NCI-H2196 treated with DMSO at 0.1 percent for 48 hours (cell line): ENCODE data around the gene TCF12.
"Not testable (repeated sequence)": the region's sequence is repeated elsewhere in the genome, so short reads cannot be mapped to it uniquely, and the experiment has no call there.

ENCODE experiments used
- DNase-seq: peaks from one replicate; lab custom pipeline; 2025; ENCODE audit not compliant: unreplicated experiment; lab: John Stamatoyannopoulos, UW

Gene TCF12

DNA sequence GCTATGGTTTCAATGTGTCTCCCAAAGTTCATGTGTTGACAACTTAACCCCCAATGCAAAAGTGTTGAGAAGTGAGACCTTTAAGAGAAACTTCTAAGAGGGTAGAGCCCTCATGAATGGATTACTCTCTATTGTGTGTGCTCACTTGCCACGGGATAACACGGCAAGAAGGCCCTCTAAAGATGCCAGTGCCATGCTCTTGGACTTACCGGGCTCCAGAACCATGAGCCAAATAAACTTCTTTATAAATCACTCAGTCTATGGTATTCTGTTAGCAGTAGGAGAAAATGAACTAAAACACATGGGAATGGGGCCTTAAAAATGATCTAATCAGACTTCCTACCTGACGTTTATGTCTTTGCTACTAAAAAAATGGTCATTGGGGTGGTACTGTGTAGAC is 2.6 kb upstream of the TCF12 start:
- DNase-seq = no peak

- DNase-seq = no peak
Observed at GRCh38 chr15:56916825-56917477, 1.5 kb upstream of the TCF12 start.

- DNase-seq = no peak
Observed at GRCh38 chr15:56917652-56918045, 795 bp upstream of the TCF12 start.

DNA sequence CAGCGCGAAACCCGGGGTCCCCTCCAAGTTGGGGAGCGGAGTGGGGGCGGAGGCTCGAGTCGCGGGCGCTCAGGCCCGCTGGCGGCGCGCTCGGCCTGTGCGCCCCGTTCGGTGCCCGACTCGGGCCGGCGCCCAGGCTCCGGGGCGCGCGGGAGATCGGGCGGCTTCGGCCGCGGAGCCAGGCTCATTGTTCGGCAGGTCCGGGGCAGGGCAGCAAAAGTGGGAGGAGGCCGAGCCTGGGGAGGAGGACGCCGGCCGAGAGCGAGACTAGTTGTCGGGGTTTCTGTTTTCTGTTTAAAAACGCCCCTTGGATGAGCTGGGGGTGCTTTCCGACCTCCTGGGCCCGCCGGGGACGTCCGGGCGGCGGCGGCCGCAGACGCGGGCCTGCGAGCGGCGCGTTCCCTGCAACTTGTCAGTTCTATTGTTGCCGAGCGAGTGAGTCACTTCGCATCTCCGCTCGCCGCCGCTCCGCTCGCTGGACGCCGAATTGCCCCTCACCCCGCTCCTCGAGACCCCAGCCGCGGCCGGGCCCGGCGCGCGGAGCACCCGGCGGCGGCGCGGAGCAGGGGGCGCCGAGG is 676 bp downstream of the TCF12 start:
- DNase-seq = no peak

DNA sequence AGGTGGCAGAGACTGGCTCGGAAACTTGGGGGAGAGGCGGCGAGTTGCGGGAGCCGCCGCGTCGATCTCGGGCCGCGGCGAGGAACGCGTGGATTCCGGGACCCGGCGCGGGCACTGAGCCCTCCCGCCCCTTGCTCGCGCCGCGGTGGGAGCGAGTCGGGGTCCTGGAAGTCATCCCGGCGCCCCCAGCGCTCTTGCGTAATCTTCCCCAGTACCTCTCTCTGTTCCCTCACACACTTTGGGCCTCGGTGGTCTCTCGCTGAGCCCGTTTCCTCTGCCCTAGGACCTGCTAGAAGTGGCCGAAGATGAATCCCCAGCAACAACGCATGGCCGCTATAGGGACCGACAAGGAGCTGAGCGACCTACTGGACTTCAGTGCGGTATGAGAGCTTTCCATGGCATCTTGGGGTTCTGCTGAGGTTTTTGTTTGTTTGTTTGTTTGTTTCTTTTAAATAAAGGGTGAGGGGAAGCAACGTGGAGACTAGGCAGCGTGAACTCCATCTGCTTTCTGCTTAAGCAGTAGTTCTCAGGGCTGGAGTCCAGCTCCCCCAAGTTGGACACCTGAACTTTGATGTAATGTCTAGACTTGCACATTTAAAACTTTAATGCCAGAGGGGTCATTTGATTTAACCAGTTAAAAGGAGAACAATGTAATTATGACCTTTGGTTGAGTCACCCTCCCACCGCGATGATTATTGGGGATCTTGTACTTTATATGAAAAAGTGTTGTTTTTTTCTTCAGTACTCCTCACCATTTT is 1.3 kb downstream of the TCF12 start:
- DNase-seq = no peak

GRCh38 chr15:56920367-56920627 is 1.9 kb downstream of the TCF12 start:
- DNase-seq = no peak

DNA sequence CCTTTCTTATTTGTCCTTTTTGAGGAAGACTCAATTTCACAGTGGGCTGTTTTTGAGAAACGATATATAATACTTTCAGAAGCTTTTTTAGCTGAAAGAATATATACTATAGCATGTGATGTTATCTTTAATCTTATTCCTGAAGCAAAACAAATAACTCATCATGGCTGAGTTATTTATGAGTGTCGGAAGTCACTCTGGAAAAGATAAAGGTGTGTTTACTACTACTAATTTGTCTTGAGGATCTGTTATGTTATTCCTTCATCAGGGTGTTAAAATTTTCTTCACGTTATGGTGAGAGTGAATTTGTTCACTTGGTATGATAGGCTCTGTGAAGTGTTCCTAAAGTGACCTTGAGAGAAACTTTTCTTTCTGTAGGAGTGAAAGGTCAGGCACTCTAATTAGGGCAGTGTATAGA is 4.7 kb downstream of the TCF12 start:
- DNase-seq = no peak

DNA sequence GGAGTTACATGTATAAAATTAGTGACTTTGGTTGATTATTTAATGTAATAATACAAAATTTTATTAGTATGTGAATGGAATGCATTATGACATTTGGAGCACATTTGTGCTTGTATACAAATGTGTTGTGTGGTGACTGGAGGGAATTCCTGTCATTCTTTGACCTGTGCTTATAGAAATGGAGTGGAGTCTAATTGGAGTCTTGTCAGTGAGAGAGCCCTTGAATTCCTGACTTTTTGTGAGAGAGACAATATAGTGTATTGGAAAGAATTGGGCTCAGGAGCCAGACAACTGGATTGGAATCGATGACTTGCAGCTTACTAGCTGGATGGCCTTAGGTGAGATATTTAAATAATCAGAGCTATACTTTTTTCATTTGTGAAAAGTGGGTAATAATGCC is 9.4 kb downstream of the TCF12 start:
- no peak for DNase-seq

GRCh38 chr15:56929399-56929798 is 11.0 kb downstream of the TCF12 start:
- no peak for DNase-seq

- no peak for DNase-seq
Observed at GRCh38 chr15:56929933-56930332, 11.5 kb downstream of the TCF12 start.

DNA sequence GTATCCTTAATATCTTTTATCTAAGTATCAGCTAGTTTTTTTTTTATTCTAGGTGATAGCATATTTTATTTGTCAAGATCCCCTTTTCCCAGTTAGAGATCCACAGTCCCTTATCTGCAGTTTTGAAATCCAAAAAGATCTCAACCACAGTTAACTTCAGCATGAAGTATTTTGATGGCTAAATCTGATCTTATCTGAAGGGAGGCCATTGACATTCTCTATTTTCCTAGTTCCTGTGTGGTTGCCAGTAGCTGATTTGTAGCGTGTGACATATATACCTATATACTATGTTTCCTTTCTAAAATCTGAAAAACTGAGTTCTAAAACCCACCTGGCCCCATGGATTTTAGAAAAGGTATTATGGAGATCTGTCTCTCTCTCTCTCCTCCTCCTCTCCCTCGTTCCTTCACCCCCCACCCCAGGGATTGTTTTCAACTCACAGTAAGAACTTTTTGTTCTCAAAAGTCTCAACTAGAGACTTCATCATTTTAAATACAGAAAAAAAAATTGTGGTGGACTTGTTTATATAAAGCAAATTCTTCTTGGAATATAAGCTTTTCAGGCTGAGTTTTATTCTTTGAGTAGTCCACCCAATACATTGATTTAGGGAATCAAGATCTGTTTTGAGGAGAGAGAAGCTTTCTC is 12.3 kb downstream of the TCF12 start:
- DNase-seq = no peak

GRCh38 chr15:56931639-56932508 is 13.4 kb downstream of the TCF12 start:
- DNase-seq = no peak

- DNase-seq = not testable (repeated sequence)
Observed at GRCh38 chr15:56932509-56932868, 14.0 kb downstream of the TCF12 start.

- no peak for DNase-seq
Observed at GRCh38 chr15:56933410-56933809, 15.0 kb downstream of the TCF12 start.

GRCh38 chr15:56933811-56934210 is 15.4 kb downstream of the TCF12 start:
- DNase-seq = no peak

DNA sequence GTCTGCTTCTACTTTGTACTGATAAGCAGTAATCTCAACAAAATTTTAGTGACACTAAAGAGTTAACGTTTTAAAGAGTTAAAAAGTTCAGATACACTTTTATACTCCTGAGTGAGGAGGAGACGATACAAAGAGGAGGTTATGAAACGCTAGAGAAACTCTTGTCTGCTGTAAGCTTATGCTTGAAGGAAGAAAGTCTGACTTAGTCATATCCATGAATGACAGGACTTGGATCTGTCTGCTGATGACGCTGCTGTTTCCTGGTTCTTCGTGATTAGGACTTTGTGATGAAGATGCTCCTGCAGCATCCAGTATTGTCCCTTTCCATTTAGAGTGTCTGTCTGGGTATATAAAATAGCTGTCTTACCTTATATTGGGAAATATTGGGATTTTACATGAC is 15.8 kb downstream of the TCF12 start:
- no peak for DNase-seq

DNA sequence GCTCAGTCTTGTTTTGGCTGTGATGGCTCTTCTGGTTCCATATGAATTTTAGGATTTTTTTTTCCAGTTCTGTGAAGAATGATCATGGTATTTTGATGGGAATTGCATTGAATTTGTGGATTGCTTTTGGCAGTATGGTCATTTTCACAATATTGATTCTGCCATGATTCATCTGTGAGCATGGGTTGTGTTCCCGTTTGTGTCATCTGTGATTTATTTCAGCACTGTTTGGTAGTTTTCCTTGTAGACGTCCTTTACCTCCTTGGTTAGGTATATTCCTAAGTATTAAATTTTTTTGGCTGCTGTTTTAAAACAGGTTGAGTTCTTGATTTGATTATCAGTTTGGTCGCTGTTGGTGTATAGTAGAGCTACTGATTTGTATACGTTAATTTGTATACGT is 18.5 kb downstream of the TCF12 start:
- no peak for DNase-seq

DNA sequence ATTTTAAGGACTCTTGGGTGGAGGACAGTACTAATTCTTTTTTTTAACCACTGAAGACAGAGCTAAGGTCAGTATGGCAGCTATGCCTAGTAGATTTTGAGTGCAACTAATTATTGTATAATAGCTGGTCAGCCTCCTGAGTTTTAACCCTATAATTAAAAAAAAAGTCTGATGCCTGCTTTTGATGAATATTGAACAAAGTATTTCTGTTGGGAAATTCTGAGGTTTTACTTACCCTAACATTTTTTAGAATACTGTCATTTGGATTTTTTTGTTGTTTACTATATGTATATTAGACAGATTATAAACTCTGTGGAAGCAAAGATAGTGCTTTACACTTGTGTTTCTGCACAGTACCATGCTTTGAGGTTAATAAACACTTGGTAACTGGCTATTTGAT is 20.8 kb downstream of the TCF12 start:
- no peak for DNase-seq

- DNase-seq = no peak
Observed at GRCh38 chr15:56940388-56940787, 21.9 kb downstream of the TCF12 start.

DNA sequence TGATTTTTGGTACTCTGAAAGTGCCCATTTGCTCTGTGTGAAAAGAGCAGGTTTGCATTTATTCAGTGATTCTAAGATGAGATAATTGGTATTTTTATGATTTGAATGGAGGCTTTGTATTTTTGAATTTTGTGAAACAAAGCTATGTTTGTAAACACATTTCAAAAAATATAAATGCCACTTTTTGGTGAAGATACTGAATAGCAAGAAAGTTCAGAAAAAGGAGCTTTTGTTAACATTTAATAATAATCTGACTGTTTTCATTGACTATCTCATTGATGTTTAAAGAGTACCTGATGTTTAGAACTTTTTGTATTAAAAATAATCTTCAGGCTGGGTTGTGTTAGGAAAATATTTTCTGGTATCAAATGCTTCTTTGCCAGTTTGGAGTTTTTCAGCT is 23.7 kb downstream of the TCF12 start:
- DNase-seq = no peak

- DNase-seq = no peak
Observed at GRCh38 chr15:56943403-56943802, 25.0 kb downstream of the TCF12 start.
